ENCODE data around the gene VILL. TPM values are rescaled to one million over a fixed set of nuclear protein-coding genes. Genes with fewer than 3 reads are reported as not detected.
"Not testable (repeated sequence)": the region's sequence is repeated elsewhere in the genome, so short reads cannot be mapped to it uniquely, and the experiment has no call there.

Gene VILL
- polyA plus RNA-seq, 3 donors = 3.0 to 13.8 (median 11.5) TPM

- H3K27ac ChIP-seq (ENCODE audit: low read depth, low read length) = no peak within 1 kb of the TSS
- WGBS, 3 donors = 3 to 11% (median 3%) methylated on average over 67 of the region's 67 CpGs
Observed at GRCh38 chr3:38039101-38039898, 48.7 kb downstream of the VILL start, which contains the start of gene DLEC1. Gene DLEC1 (plus strand): TSS chr3:38039208. CDS start chr3:38039226, 18 bp downstream.

GRCh38 chr3:38039899-38040261 lies 49.3 kb downstream of the VILL start:
- H3K27ac ChIP-seq (ENCODE audit: low read depth, low read length) = no peak overlapping the region
- WGBS, 3 donors = 14 to 40% (median 15%) methylated on average over 11 of the region's 11 CpGs

- 86 to 89% (median 87%) methylated on average over 5 of the region's 5 CpGs for WGBS, 3 donors
- no peak overlapping the region for H3K27ac ChIP-seq (ENCODE audit: low read depth, low read length)
Observed at GRCh38 chr3:38040401-38040800, 49.8 kb downstream of the VILL start.

GRCh38 chr3:38043486-38043885 lies 52.9 kb downstream of the VILL start:
- no peak overlapping the region for H3K27ac ChIP-seq (ENCODE audit: low read depth, low read length)
- WGBS, 3 donors = 72 to 87% (median 78%) methylated on average over 4 of the region's 4 CpGs

GRCh38 chr3:38046027-38046426 lies 55.4 kb downstream of the VILL start:
- H3K27ac ChIP-seq (ENCODE audit: low read depth, low read length) = no peak overlapping the region
- WGBS, 3 donors = 85 to 96% (median 93%) methylated on average over 4 of the region's 4 CpGs

GRCh38 chr3:38046821-38047220 lies 56.2 kb downstream of the VILL start:
- no peak overlapping the region for H3K27ac ChIP-seq (ENCODE audit: low read depth, low read length)
- 93 to 100% (median 98%) methylated on average over 2 of the region's 2 CpGs for WGBS, 3 donors

- 69 to 83% (median 81%) methylated on average over 2 of the region's 2 CpGs for WGBS, 3 donors
Observed at GRCh38 chr3:38047896-38048295, 57.3 kb downstream of the VILL start.

GRCh38 chr3:38049358-38050126 lies 59.0 kb downstream of the VILL start:
- H3K27ac ChIP-seq (ENCODE audit: low read depth, low read length) = no peak overlapping the region
- WGBS, 3 donors = 80 to 85% (median 83%) methylated on average over 4 of the region's 4 CpGs

More at GRCh38 chr3:38047896-38048295, 57.3 kb downstream of the VILL start:
- no peak overlapping the region for H3K27ac ChIP-seq (ENCODE audit: low read depth, low read length)

- WGBS, 3 donors = 92 to 94% (median 93%) methylated on average over 13 of the region's 13 CpGs
- no peak overlapping the region for H3K27ac ChIP-seq (ENCODE audit: low read depth, low read length)
Observed at GRCh38 chr3:38051131-38051530, 60.5 kb downstream of the VILL start.

GRCh38 chr3:38053286-38053685 lies 62.7 kb downstream of the VILL start:
- WGBS, 3 donors = 95 to 98% (median 98%) methylated on average over 4 to 19 of the region's 32 CpGs

GRCh38 chr3:38053813-38054498 lies 63.4 kb downstream of the VILL start:
- H3K27ac ChIP-seq (ENCODE audit: low read depth, low read length) = not testable (repeated sequence)
- WGBS, 3 donors = 76 to 83% (median 82%) methylated on average over 7 of the region's 9 CpGs

More at GRCh38 chr3:38053286-38053685, 62.7 kb downstream of the VILL start:
- H3K27ac ChIP-seq (ENCODE audit: low read depth, low read length) = not testable (repeated sequence)

GRCh38 chr3:38054499-38055001 lies 64.0 kb downstream of the VILL start:
- 52 to 83% (median 62%) methylated on average over 3 of the region's 3 CpGs for WGBS, 3 donors
- H3K27ac ChIP-seq (ENCODE audit: low read depth, low read length) = no peak overlapping the region

Other genes starting within 250 kb of the VILL start
- gene CTDSPL, start 128.9 kb upstream of the VILL start, polyA plus RNA-seq = 10 to 100 TPM in 2 of 3 donors, 1 to 10 TPM in 1; 6.5 to 29.6 (median 10.5) TPM
- 10 to 100 TPM in 2 of 3 donors, 1 to 10 TPM in 1; 8.3 to 22.5 (median 12.0) TPM for gene PLCD1, start 38.9 kb downstream of the VILL start, polyA plus RNA-seq
- gene DLEC1, start 48.4 kb downstream of the VILL start, polyA plus RNA-seq = under 1 TPM; 0.22 to 0.71 (median 0.34) TPM
- 10 to 100 TPM; 55.3 to 84.9 (median 67.1) TPM for gene ACAA1, start 146.3 kb downstream of the VILL start, polyA plus RNA-seq
- gene MYD88, start 147.9 kb downstream of the VILL start, polyA plus RNA-seq = 10 to 100 TPM; 11.9 to 37.7 (median 35.8) TPM
- 10 to 100 TPM in 2 of 3 donors, 1 to 10 TPM in 1; 7.3 to 17.7 (median 11.0) TPM for gene OXSR1, start 174.8 kb downstream of the VILL start, polyA plus RNA-seq

Data from adipose tissue (tissue), 3 donors.